HepG2 (cell line): Measurements from ENCODE around the gene PPP2R2D.

Experiments used
- CREB1 ChIP-seq, 2 experiments: fragments of 450-650 bp in 1 of 2; IDR thresholded peaks; 2 replicates each; pipeline ENCODE4 v1.6.1; 2016 to 2017; ENCODE audit warnings: control low read depth in 1 of 2, mild to moderate bottlenecking in 1 of 2, missing compliant biosample characterization in 1 of 2, missing genetic modification characterization in 1 of 2
- CTCF ChIP-seq: sonication (generic); formaldehyde crosslinking; IDR thresholded peaks from 2 replicates; pipeline ENCODE4 v1.5.0; 2020; ENCODE audit warnings: mild to moderate bottlenecking, missing genetic modification reagents, moderate library complexity
- KDM6A ChIP-seq: IDR thresholded peaks from 2 replicates; pipeline ENCODE4 v1.6.1; 2016; ENCODE audit warnings: low read depth
- POLR2AphosphoS2 ChIP-seq: IDR thresholded peaks from 2 replicates; pipeline ENCODE4 v1.6.1; 2011; ENCODE audit warnings: low read depth, low read length, improper control_type of control experiment
- POLR2AphosphoS5 ChIP-seq: IDR thresholded peaks from 2 replicates; pipeline ENCODE4 v1.6.1; 2012; ENCODE audit warnings: low read depth, low read length
- TIGD3 ChIP-seq: sonication (generic); formaldehyde crosslinking; IDR thresholded peaks from 2 replicates; pipeline ENCODE4 v1.5.1; 2020; ENCODE audit warnings: mild to moderate bottlenecking, missing genetic modification reagents, borderline replicate concordance
- ZBTB4 ChIP-seq: sonication (generic); formaldehyde crosslinking; IDR thresholded peaks from 2 replicates; pipeline ENCODE4 v1.4.0; 2020; ENCODE audit warnings: missing genetic modification reagents, mild to moderate bottlenecking, borderline replicate concordance
- ZFP41 ChIP-seq: sonication (generic); formaldehyde crosslinking; IDR thresholded peaks from 2 replicates; pipeline ENCODE4 v1.4.0; 2020; ENCODE audit warnings: mild to moderate bottlenecking, missing genetic modification reagents, borderline replicate concordance
- ZNF850 ChIP-seq: sonication (generic); formaldehyde crosslinking; conservative IDR thresholded peaks from 2 replicates; pipeline ENCODE4 v1.9.0; 2021; ENCODE audit warnings: mild to moderate bottlenecking, missing genetic modification reagents

GRCh38 chr10:131974034-131974817 lies 73.4 kb downstream of the PPP2R2D start:
- TF ChIP-seq TIGD3 (CRISPR knock-in tag) (no peak), CTCF (CRISPR knock-in tag) (no peak), KDM6A (CRISPR knock-in tag) (no peak), ZNF850 (CRISPR knock-in tag) (no peak), ZFP41 (CRISPR knock-in tag) (no peak), ZBTB4 (CRISPR knock-in tag) (no peak), CREB1 (IDR thresholded peaks at IDR 0.05) (no peak), CREB1 (CRISPR knock-in tag; IDR thresholded peaks at IDR 0.05) (no peak), POLR2AphosphoS2 (no peak), POLR2AphosphoS5 (peak; percentile 17; the same call in 1 of the 2 replicates)
